ENCODE data around the gene ONECUT2. TPM values are rescaled to one million over a fixed set of nuclear protein-coding genes. Genes with fewer than 3 reads are reported as not detected.
"Not testable (repeated sequence)": the region's sequence is repeated elsewhere in the genome, so short reads cannot be mapped to it uniquely, and the experiment has no call there.

The ONECUT2 gene
- total RNA-seq (0.22 TPM), polyA plus RNA-seq (ENCODE audit: insufficient read depth, low read depth, low replicate concordance) (0.02 TPM)
- long read RNA-seq, donor 1 = 0 reads
- long read RNA-seq, donor 2 = 0 reads
- long read RNA-seq, donor 3 = 0 reads
- long read RNA-seq, donor 4 = 0 reads
- long read RNA-seq, donor 5 = 0 reads
- long read RNA-seq, donor 6 = 0 reads
- long read RNA-seq, donor 7 = 0 reads
- long read RNA-seq, donor 8 = 0 reads
- long read RNA-seq, donor 9 = 0 reads
- long read RNA-seq, donor 10 = 0 reads

DNA sequence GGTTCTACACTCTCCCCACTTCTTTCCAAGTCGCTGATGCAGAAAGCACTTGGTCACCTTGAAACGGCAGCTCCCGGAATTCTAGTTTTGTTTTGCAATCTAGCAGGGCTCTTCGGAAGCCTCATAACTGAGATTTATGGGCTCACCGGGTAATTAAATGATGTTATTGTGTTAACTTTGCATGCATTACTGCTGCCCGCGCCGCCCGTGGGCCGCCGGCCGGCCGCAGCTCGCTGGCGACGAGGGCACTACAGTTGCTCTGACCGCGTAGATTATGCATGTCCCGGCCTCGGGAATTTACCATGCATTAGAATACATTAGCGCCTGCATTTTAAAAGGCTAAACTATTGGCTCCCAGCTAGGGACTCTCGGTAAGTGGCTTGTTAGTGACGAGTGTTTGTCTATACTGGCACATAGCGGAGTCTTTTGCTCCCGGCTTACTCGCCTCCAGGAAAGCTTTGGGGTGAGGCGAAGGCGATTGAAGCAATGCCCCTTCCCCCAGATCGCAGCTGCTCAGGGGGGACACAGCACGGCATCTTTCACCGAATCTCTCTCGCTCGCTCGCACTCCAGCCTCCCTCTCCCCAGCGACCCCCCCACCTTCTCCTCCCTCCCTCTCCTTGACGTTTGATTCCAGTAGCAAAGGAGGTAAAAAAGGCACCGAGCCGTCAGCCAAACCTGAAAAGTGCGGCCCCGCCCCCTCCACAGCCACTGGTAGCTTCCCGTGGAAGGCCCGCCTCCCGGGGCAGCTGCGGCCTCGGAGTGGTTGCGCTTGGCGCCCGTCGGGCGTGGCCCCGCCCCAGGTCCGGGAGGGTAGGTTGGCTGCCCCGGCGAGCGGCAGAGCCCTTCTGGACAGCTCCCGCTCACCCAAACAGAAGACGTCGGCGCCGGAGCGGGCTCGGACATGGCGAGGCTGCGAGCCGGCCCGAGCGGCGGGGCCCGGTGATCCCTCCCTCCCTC, at the start of gene ONECUT2:
ONECUT2 (plus strand) TSS at position 839 of the 959 bp plus-strand sequence. CDS start 343 bp downstream, outside the sequence.
- H3K4me1 ChIP-seq (ENCODE audit: control insufficient read depth in 2 of 3, insufficient read depth in 2 of 3, low read depth in 1 of 3, low read length in 3 of 3) = peaks cover 0 to 24% (median 4%) of the 10 kb centered on the region in 3 donors
- no peak for FAIRE-seq

DNA sequence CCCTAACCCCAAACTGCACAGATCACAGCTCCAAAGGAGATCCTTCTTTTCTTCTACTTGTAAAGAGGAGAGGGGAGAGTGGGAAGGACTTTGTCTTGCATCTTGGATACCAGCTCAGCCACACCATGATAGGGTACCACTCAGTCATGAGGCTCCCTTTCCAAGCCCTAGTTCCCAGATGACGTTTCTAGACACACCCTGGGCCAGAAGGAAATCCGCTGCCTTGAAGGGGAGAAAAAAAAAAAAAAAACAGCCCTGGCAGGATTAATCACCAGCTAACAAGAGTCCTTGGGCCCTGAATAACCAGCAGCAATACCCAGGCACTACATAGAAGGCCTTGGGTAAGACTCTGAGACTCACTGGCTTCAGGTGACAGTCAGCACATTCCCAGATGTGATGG, 45.9 kb upstream of the ONECUT2 start:
- H3K36me3 ChIP-seq (ENCODE audit: control insufficient read depth in 2 of 3, insufficient read depth in 3 of 3, low read length in 3 of 3) = no peaks in the 10 kb centered on the region
- FAIRE-seq = no peak
- intact Hi-C loops (cut with DNase I) = no loop called here
- H3K9me3 ChIP-seq (ENCODE audit: control insufficient read depth in 2 of 3, insufficient read depth in 1 of 3, low read length in 3 of 3) = no peaks in the 10 kb centered on the region
- TF ChIP-seq, protein P1, sequence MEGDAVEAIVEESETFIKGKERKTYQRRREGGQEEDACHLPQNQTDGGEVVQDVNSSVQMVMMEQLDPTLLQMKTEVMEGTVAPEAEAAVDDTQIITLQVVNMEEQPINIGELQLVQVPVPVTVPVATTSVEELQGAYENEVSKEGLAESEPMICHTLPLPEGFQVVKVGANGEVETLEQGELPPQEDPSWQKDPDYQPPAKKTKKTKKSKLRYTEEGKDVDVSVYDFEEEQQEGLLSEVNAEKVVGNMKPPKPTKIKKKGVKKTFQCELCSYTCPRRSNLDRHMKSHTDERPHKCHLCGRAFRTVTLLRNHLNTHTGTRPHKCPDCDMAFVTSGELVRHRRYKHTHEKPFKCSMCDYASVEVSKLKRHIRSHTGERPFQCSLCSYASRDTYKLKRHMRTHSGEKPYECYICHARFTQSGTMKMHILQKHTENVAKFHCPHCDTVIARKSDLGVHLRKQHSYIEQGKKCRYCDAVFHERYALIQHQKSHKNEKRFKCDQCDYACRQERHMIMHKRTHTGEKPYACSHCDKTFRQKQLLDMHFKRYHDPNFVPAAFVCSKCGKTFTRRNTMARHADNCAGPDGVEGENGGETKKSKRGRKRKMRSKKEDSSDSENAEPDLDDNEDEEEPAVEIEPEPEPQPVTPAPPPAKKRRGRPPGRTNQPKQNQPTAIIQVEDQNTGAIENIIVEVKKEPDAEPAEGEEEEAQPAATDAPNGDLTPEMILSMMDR (IDR thresholded peaks at IDR 0.05; ENCODE audit: borderline replicate concordance, extremely low read depth, insufficient read depth) = no peak
- no peaks in the 10 kb centered on the region for H3K27me3 ChIP-seq (ENCODE audit: control insufficient read depth, insufficient read depth, low read length)
- DNase-seq = no peak
- no peaks in the 10 kb centered on the region for H3K4me1 ChIP-seq (ENCODE audit: control insufficient read depth in 2 of 3, insufficient read depth in 2 of 3, low read depth in 1 of 3, low read length in 3 of 3)
- no peak overlapping the region for H3K27ac ChIP-seq (ENCODE audit: low read depth in 2 of 2, low read length in 2 of 2)
- no peak overlapping the region for H3K4me3 ChIP-seq (ENCODE audit: low read length in 3 of 3)
- H3K9ac ChIP-seq (ENCODE audit: low read length in 3 of 3) = no peak overlapping the region

More for the DNA sequence above, at the start of gene ONECUT2:
- TF ChIP-seq, protein P1 (IDR thresholded peaks at IDR 0.05; ENCODE audit: borderline replicate concordance, extremely low read depth, insufficient read depth) = no peak
- Histone ChIP-seq H3K9ac (ENCODE audit: low read length in 3 of 3) (peak within 1 kb of the TSS in 1 of 3 donors; percentile 20), H3K4me3 (ENCODE audit: low read length in 3 of 3) (peak within 1 kb of the TSS; percentile 60 to 68 (median 65)), H3K9me3 (ENCODE audit: control insufficient read depth in 2 of 3, insufficient read depth in 1 of 3, low read length in 3 of 3) (no peaks in the 10 kb centered on the region), H3K36me3 (ENCODE audit: control insufficient read depth in 2 of 3, insufficient read depth in 3 of 3, low read length in 3 of 3) (no peaks in the 10 kb centered on the region), H3K27me3 (ENCODE audit: control insufficient read depth, insufficient read depth, low read length) (peaks cover 83% of the 10 kb centered on the region), H3K27ac (ENCODE audit: low read depth in 2 of 2, low read length in 2 of 2) (no peak within 1 kb of the TSS)
- intact Hi-C loops (cut with DNase I) = no loop called here
- DNase-seq = peak; percentile 96 to 98 (median 97)

DNA sequence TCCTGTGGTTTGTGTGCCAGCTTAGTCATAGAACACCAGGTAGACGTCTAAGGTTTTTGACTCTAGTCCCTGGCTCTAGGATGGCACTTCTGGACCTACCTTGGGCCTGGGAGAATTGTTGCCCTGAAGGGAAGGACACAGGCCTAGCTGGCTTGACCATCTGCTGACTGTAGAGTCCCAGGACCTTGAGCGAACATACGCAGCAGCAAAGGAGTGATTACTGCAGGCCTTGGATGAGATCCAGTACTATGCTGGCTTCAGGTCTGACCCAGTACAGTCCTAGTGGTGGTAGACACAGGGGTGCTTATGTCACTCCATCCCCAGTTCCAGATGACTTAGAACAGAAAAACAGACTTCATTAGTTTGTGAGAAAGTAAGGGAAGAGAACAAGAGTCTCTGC, 45.1 kb upstream of the ONECUT2 start:
- Histone ChIP-seq H3K27me3 (ENCODE audit: control insufficient read depth, insufficient read depth, low read length) (no peaks in the 10 kb centered on the region), H3K4me3 (ENCODE audit: low read length in 3 of 3) (no peak overlapping the region), H3K9ac (ENCODE audit: low read length in 3 of 3) (no peak overlapping the region), H3K27ac (ENCODE audit: low read depth in 2 of 2, low read length in 2 of 2) (no peak overlapping the region), H3K36me3 (ENCODE audit: control insufficient read depth in 2 of 3, insufficient read depth in 3 of 3, low read length in 3 of 3) (no peaks in the 10 kb centered on the region), H3K4me1 (ENCODE audit: control insufficient read depth in 2 of 3, insufficient read depth in 2 of 3, low read depth in 1 of 3, low read length in 3 of 3) (no peaks in the 10 kb centered on the region), H3K9me3 (ENCODE audit: control insufficient read depth in 2 of 3, insufficient read depth in 1 of 3, low read length in 3 of 3) (no peaks in the 10 kb centered on the region)
- intact Hi-C loops (cut with DNase I) = no loop called here
- TF ChIP-seq, protein P1 (IDR thresholded peaks at IDR 0.05; ENCODE audit: borderline replicate concordance, extremely low read depth, insufficient read depth) = no peak
- no peak for DNase-seq
- FAIRE-seq = no peak

DNA sequence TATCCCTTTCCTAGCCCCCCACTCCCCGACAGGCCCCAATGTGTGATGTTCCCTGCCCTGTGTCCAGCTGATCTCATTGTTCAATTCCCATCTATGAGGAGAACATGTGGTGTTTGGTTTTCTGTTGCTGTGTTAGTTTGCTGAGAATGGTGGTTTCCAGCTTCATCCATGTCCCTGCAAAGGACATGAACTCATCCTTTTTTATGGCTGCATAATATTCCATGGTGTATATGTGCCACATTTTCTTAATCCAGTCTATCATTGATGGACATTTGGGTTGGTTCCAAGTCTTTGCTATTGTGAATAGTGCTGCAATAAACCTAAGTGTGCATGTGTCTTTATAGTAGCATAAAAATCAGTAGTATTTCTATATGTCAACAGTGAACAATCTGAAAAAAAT, 40.4 kb upstream of the ONECUT2 start:
- H3K27me3 ChIP-seq (ENCODE audit: control insufficient read depth, insufficient read depth, low read length); H3K9ac ChIP-seq (ENCODE audit: low read length in 3 of 3); intact Hi-C loops (cut with DNase I); H3K27ac ChIP-seq (ENCODE audit: low read depth in 2 of 2, low read length in 2 of 2); H3K36me3 ChIP-seq (ENCODE audit: control insufficient read depth in 2 of 3, insufficient read depth in 3 of 3, low read length in 3 of 3); H3K4me1 ChIP-seq (ENCODE audit: control insufficient read depth in 2 of 3, insufficient read depth in 2 of 3, low read depth in 1 of 3, low read length in 3 of 3); H3K4me3 ChIP-seq (ENCODE audit: low read length in 3 of 3); FAIRE-seq; H3K9me3 ChIP-seq (ENCODE audit: control insufficient read depth in 2 of 3, insufficient read depth in 1 of 3, low read length in 3 of 3); DNase-seq: not testable (repeated sequence)

DNA sequence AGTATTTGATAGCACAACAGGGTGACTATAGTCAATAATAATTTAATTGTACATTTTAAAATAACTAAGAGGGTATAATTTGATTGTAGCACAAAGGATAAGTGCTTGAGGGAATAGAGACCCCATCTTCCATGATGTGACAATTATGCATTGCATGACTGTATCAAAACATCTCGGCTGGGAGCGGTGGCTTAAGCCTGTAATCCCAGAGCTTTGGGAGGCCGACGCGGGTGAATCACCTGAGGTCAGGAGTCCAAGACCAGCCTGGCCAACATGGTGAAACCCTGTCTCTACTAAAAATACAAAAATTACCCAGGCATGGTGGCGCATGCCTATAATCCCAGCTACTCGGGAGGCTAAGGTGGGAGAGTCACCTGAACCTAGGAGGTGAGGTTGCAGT, 38.3 kb upstream of the ONECUT2 start:
- H3K27ac ChIP-seq (ENCODE audit: low read depth in 2 of 2, low read length in 2 of 2); H3K36me3 ChIP-seq (ENCODE audit: control insufficient read depth in 2 of 3, insufficient read depth in 3 of 3, low read length in 3 of 3); H3K27me3 ChIP-seq (ENCODE audit: control insufficient read depth, insufficient read depth, low read length); FAIRE-seq; H3K4me1 ChIP-seq (ENCODE audit: control insufficient read depth in 2 of 3, insufficient read depth in 2 of 3, low read depth in 1 of 3, low read length in 3 of 3); H3K4me3 ChIP-seq (ENCODE audit: low read length in 3 of 3); DNase-seq; H3K9me3 ChIP-seq (ENCODE audit: control insufficient read depth in 2 of 3, insufficient read depth in 1 of 3, low read length in 3 of 3); intact Hi-C loops (cut with DNase I); H3K9ac ChIP-seq (ENCODE audit: low read length in 3 of 3): not testable (repeated sequence)
